IMR-90 (cell line): ENCODE results near the gene GPATCH8. TPM values are rescaled to one million over a fixed set of nuclear protein-coding genes. Genes with fewer than 3 reads are reported as not detected.

Experiments used
- ATAC-seq: fragments of 200-7000 bp; cut with Tn5 transposase; 2 replicates; pipeline ENCODE4 v1.9.1; 2020; ENCODE audit warnings: low read depth, mild to moderate bottlenecking, moderate library complexity
- BruUV-seq: library from RNA; stranded (reverse); fragments of 400-500 nt; replicated peaks from 2 replicates; lab custom pipeline; 2021; lab: Mats Ljungman, UMichigan
- CTCF ChIA-PET: fragments of 300-600 bp; formaldehyde crosslinking; extraction: SDS; loops from one replicate; lab custom pipeline; 2021; ENCODE audit warnings: antibody characterized with exemption; lab: Yijun Ruan, JAX
- POLR2A ChIA-PET: fragments of 300-600 bp; sonication (Branson Sonifier 250); formaldehyde crosslinking; loops from one replicate; lab custom pipeline; 2022; ENCODE audit warnings: antibody characterized with exemption; ENCODE audit not compliant: unreplicated experiment; lab: Charles Lee
- DNase-seq: peaks from one replicate; pipeline ENCODE4 v3.0.0; 2013
- H2AFZ ChIP-seq: replicated peaks from 2 replicates; pipeline ENCODE3; 2013; ENCODE audit warnings: low read length, mild to moderate bottlenecking; ENCODE audit not compliant: poor library complexity
- H2AK5ac ChIP-seq: 2 replicates; pipeline ENCODE4 v1.6.1; 2013; ENCODE audit warnings: low read depth, low read length, inconsistent platforms
- H2AK9ac ChIP-seq: replicated peaks from 2 replicates; pipeline ENCODE3; 2013; ENCODE audit warnings: mild to moderate bottlenecking, low read depth, low read length, moderate library complexity; ENCODE audit not compliant: poor library complexity
- H2BK120ac ChIP-seq: 2 replicates; pipeline ENCODE4 v1.6.1; 2013; ENCODE audit warnings: low read depth, low read length, inconsistent platforms
- H2BK15ac ChIP-seq: 3 replicates; pipeline ENCODE4 v1.6.1; 2013; ENCODE audit warnings: low read depth, low read length, inconsistent platforms
- H2BK20ac ChIP-seq: 2 replicates; pipeline ENCODE4 v1.6.1; 2013; ENCODE audit warnings: low read depth, mild to moderate bottlenecking, inconsistent platforms, low read length, moderate library complexity
- H2BK5ac ChIP-seq: 2 replicates; pipeline ENCODE4 v1.6.1; 2013; ENCODE audit warnings: mild to moderate bottlenecking, low read depth, low read length, inconsistent platforms; ENCODE audit not compliant: poor library complexity, severe bottlenecking
- H3K14ac ChIP-seq: replicated peaks from 2 replicates; pipeline ENCODE4 v1.6.1; 2013; ENCODE audit warnings: low read depth, low read length, inconsistent platforms
- H3K18ac ChIP-seq: 2 replicates; pipeline ENCODE4 v1.6.1; 2013; ENCODE audit warnings: low read depth, low read length, control low read depth
- H3K23ac ChIP-seq: 2 replicates; pipeline ENCODE4 v1.6.1; 2013; ENCODE audit warnings: low read depth, low read length, inconsistent platforms
- H3K27ac ChIP-seq: 2 replicates; pipeline ENCODE4 v1.5.1; 2013; ENCODE audit warnings: mild to moderate bottlenecking, control low read depth, low read length; ENCODE audit not compliant: insufficient read depth
- H3K27me3 ChIP-seq: 2 replicates; pipeline ENCODE4 v1.6.1; 2013; ENCODE audit warnings: low read length; ENCODE audit not compliant: control insufficient read depth, insufficient read depth
- H3K36me3 ChIP-seq: 2 replicates; pipeline ENCODE4 v1.6.1; 2013; ENCODE audit warnings: low read length, mixed read lengths; ENCODE audit not compliant: control insufficient read depth, insufficient read depth
- H3K4ac ChIP-seq: 2 replicates; pipeline ENCODE4 v1.6.1; 2013; ENCODE audit warnings: low read depth, low read length, inconsistent platforms
- H3K4me1 ChIP-seq: 2 replicates; pipeline ENCODE4 v1.6.1; 2013; ENCODE audit warnings: low read length, mixed read lengths; ENCODE audit not compliant: control insufficient read depth, insufficient read depth
- H3K4me2 ChIP-seq: 2 replicates; pipeline ENCODE4 v1.6.1; 2013; ENCODE audit warnings: low read depth, mild to moderate bottlenecking, control low read depth, low read length, moderate library complexity
- H3K4me3 ChIP-seq: 2 replicates; pipeline ENCODE4 v1.5.1; 2013; ENCODE audit warnings: low read depth, mild to moderate bottlenecking, control low read depth, low read length, moderate library complexity; ENCODE audit not compliant: insufficient read depth
- H3K56ac ChIP-seq: 2 replicates; pipeline ENCODE4 v1.6.1; 2013; ENCODE audit warnings: low read length, inconsistent platforms; ENCODE audit not compliant: insufficient read depth; ENCODE audit errors: extremely low read depth
- H3K79me1 ChIP-seq, 2 experiments: 2 replicates each; pipeline ENCODE4 v1.6.1; 2013; ENCODE audit warnings: low read length in 2 of 2, inconsistent platforms in 1 of 2, low read depth in 1 of 2
- H3K9ac ChIP-seq: 2 replicates; pipeline ENCODE4 v1.6.1; 2013; ENCODE audit warnings: low read depth, low read length, control low read depth
- H3K9me1 ChIP-seq: 2 replicates; pipeline ENCODE4 v1.6.1; 2013; ENCODE audit warnings: low read length, inconsistent platforms; ENCODE audit not compliant: insufficient read depth
- H3K9me3 ChIP-seq: 2 replicates; pipeline ENCODE4 v1.6.1; 2013; ENCODE audit warnings: low read length; ENCODE audit not compliant: control insufficient read depth, insufficient read depth
- H4K20me1 ChIP-seq: 2 replicates; pipeline ENCODE4 v1.6.1; 2013; ENCODE audit warnings: low read length, inconsistent platforms; ENCODE audit not compliant: insufficient read depth
- H4K5ac ChIP-seq: 2 replicates; pipeline ENCODE4 v1.6.1; 2013; ENCODE audit warnings: mild to moderate bottlenecking, low read depth, low read length, control low read depth
- H4K8ac ChIP-seq, 2 experiments: 2 replicates each; pipeline ENCODE4 v1.6.1; 2013; ENCODE audit warnings: low read depth in 2 of 2, low read length in 2 of 2, control low read depth in 1 of 2, inconsistent platforms in 1 of 2
- H4K91ac ChIP-seq: 2 replicates; pipeline ENCODE4 v1.6.1; 2013; ENCODE audit warnings: low read depth, low read length, inconsistent platforms; ENCODE audit not compliant: insufficient read depth
- BHLHE40 ChIP-seq: fragments of 150-350 bp; IDR thresholded peaks from 2 replicates; pipeline ENCODE4 v1.6.1; 2016; ENCODE audit warnings: mild to moderate bottlenecking, low read depth, low read length
- CEBPB ChIP-seq: IDR thresholded peaks from 2 replicates; pipeline ENCODE4 v1.6.1; 2012; ENCODE audit warnings: low read depth, low read length, improper control_type of control experiment
- FOS ChIP-seq: fragments of 150-350 bp; IDR thresholded peaks from 2 replicates; pipeline ENCODE4 v1.6.1; 2016; ENCODE audit warnings: low read depth, low read length
- MAFK ChIP-seq: IDR thresholded peaks from 2 replicates; pipeline ENCODE4 v1.6.1; 2012; ENCODE audit warnings: low read depth, low read length, improper control_type of control experiment
- MXI1 ChIP-seq: IDR thresholded peaks from 2 replicates; pipeline ENCODE4 v1.6.1; 2012; ENCODE audit warnings: low read depth, mild to moderate bottlenecking, low read length, moderate library complexity, borderline replicate concordance
- NFE2L2 ChIP-seq: fragments of 150-350 bp; IDR thresholded peaks from 2 replicates; pipeline ENCODE4 v1.6.1; 2016; ENCODE audit warnings: low read depth, mild to moderate bottlenecking, low read length
- RFX5 ChIP-seq: IDR thresholded peaks from 2 replicates; pipeline ENCODE4 v1.8.0; 2012; ENCODE audit warnings: low read depth, mild to moderate bottlenecking, low read length, moderate library complexity
- SMC3 ChIP-seq: fragments of 150-350 bp; IDR thresholded peaks from 2 replicates; pipeline ENCODE4 v1.6.1; 2016; ENCODE audit warnings: low read depth, mild to moderate bottlenecking, antibody characterized with exemption, low read length, moderate library complexity
- USF2 ChIP-seq: fragments of 150-350 bp; IDR thresholded peaks from 2 replicates; pipeline ENCODE4 v1.6.1; 2017; ENCODE audit warnings: mild to moderate bottlenecking, antibody characterized with exemption, low read length, low read depth
- WGBS, 2 experiments: methylation state at CpG; one replicate each; pipeline versions ENCODE4 v1.1.5 to v1.1.7; 2013; ENCODE audit warnings: missing lambda C conversion rate in 2 of 2; ENCODE audit not compliant: insufficient read length in 1 of 2; ENCODE audit errors: extremely low coverage in 2 of 2; 5-methylcytosine and 5-hydroxymethylcytosine counted together
- dilution Hi-C: fragments of 300-500 bp; cut with HindIII; formaldehyde crosslinking; loops from one replicate; pipeline ENCODE4 v1.14.3; 2018; ENCODE audit warnings: low sequenced_read_pairs; ENCODE audit not compliant: unreplicated experiment
- in situ Hi-C: fragments of 300-500 bp; cut with MboI; formaldehyde crosslinking; loops from 3 replicates; pipeline ENCODE4 v1.14.3; 2019; ENCODE audit warnings: low sequenced_read_pairs, inconsistent platforms, mixed read lengths
- intact Hi-C: fragments of 100-400 bp; cut with micrococcal nuclease; formaldehyde crosslinking; loops from 2 replicates; pipeline ENCODE4 v1.10.0; 2022
- polyA plus RNA-seq, 3 experiments: library from polyadenylated mRNA; depleted of rRNA; stranded (reverse); fragments of >200 nt; gene quantifications; 2 replicates each; pipeline ENCODE4 v1.2.3, GENCODE V29; 2012; ENCODE audit warnings: low replicate concordance in 1 of 3
- total RNA-seq: library from RNA; depleted of rRNA; stranded (reverse); fragments of >200 nt; gene quantifications from 2 replicates; pipeline ENCODE4 v1.2.3, GENCODE V29; 2012

The GPATCH8 gene
- total and polyA plus RNA-seq, 2 of the 4 experiments (the other 2 are of a cell fraction): 8.8 to 13.2 TPM

- Histone ChIP-seq H2BK5ac (no peak overlapping the region), H2AK5ac (no peak overlapping the region), H3K9me1 (no peaks in the 10 kb centered on the region), H2AK9ac (no peak overlapping the region), H3K9ac (no peak overlapping the region), H3K79me1 (peaks cover 0 to 6% of the 10 kb centered on the region in 2 experiments; a peak in 1 of 4 replicates), H3K4me1 (no peaks in the 10 kb centered on the region), H4K5ac (no peak overlapping the region), H3K4ac (no peak overlapping the region), H3K36me3 (peaks cover 44% of the 10 kb centered on the region), H2BK15ac (no peak overlapping the region), H3K4me3 (no peak overlapping the region), H2BK120ac (no peak overlapping the region), H3K23ac (no peak overlapping the region), H3K27ac (no peak overlapping the region), H3K56ac (no peak overlapping the region), H4K8ac (no peak overlapping the region), H3K9me3 (no peaks in the 10 kb centered on the region), H4K20me1 (peaks cover 10% of the 10 kb centered on the region), H3K4me2 (no peak overlapping the region), H3K18ac (no peak overlapping the region), H2AFZ (peak overlapping the region; percentile 21), H2BK20ac (no peak overlapping the region), H4K91ac (no peak overlapping the region), H3K14ac (no peak overlapping the region), H3K27me3 (no peaks in the 10 kb centered on the region)
- ATAC-seq: no peak
- in situ Hi-C loops: no loop called here
- no peak for TF ChIP-seq MAFK
- TF ChIP-seq RFX5: no peak
- TF ChIP-seq BHLHE40: no peak
- TF ChIP-seq MXI1: no peak
- TF ChIP-seq CEBPB: no peak
- TF ChIP-seq NFE2L2: no peak
- TF ChIP-seq SMC3: no peak
- no peak for TF ChIP-seq FOS
- no peak for TF ChIP-seq USF2
- no TSS peak for BruUV-seq
- CTCF ChIA-PET: interaction anchor here (1.5 kb wide), 1 partner anchor 9 kb away, joined by 4 read pairs; the partner anchor contains the start of gene FAM171A2
- POLR2A ChIA-PET: no interaction called here
- intact Hi-C loops: no loop called here
- no peak for DNase-seq
- WGBS, 2 experiments: 57% methylated on average over 67 of the region's 98 CpGs; no CpG with 5 or more reads in 1 of the 2 experiments
- dilution Hi-C loops: no loop called here
Observed at GRCh38 chr17:44353672-44354331, 149.4 kb downstream of the GPATCH8 start.
